GM13977 (cell line): ENCODE measurements around the gene AEN.

Source experiments
- DNase-seq: peaks from one replicate; pipeline ENCODE4 v3.0.0; 2012; ENCODE audit warnings: low spot score
- in situ Hi-C: fragments of 300-500 bp; cut with MboI; formaldehyde crosslinking; loops from one replicate; pipeline ENCODE4 v1.12.0; 2022; ENCODE audit warnings: low sequenced_read_pairs, low pct_unique_long_range_greater_than_20kb, mixed read lengths, inconsistent platforms; ENCODE audit not compliant: unreplicated experiment
- TF ChIP-seq, protein P1 (sequence below): IDR thresholded peaks from 2 replicates; pipeline ENCODE4 v1.5.1; 2012; ENCODE audit warnings: mild to moderate bottlenecking, control low read depth; ENCODE audit not compliant: insufficient read depth; ENCODE audit errors: extremely low read depth, missing control alignments

The AEN gene

DNA sequence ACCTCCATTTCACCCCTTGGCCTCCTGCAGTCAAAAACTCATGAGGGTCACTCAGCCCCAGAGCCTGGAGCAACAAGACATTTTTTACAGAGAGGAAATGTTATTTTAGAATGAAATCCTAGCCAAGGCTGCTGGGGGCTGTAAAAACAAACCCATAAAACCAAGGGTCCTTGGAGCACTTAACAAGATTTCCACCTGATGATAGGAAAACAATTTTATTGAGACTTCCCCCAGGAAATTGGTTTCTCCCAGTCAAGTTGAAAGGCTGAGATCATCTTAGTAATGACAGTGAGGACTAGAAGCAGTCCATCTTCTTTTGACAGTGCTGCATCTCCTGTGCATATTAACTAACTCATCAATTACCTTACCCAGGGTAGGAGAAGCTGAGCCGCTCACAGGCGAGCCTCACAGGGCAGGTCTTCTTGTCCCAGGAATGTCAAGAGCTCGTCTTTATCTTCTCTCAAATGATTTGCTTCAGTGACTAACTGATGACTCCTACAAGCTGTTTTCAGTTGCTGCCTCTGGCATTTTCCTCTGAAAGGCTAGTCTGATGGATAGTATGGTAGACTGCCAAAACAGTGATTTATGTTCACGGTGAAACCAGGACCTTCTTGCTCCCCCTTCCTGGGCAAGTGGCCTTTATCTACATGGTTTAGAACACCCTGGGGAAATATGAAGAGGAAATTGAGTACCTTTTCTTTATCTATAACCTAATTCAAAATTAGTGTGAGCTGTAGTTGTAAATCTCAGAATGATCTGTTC lies 34.6 kb upstream of the AEN start:
- in situ Hi-C loops: no loop called here
- no peak for DNase-seq
- TF ChIP-seq, protein P1, sequence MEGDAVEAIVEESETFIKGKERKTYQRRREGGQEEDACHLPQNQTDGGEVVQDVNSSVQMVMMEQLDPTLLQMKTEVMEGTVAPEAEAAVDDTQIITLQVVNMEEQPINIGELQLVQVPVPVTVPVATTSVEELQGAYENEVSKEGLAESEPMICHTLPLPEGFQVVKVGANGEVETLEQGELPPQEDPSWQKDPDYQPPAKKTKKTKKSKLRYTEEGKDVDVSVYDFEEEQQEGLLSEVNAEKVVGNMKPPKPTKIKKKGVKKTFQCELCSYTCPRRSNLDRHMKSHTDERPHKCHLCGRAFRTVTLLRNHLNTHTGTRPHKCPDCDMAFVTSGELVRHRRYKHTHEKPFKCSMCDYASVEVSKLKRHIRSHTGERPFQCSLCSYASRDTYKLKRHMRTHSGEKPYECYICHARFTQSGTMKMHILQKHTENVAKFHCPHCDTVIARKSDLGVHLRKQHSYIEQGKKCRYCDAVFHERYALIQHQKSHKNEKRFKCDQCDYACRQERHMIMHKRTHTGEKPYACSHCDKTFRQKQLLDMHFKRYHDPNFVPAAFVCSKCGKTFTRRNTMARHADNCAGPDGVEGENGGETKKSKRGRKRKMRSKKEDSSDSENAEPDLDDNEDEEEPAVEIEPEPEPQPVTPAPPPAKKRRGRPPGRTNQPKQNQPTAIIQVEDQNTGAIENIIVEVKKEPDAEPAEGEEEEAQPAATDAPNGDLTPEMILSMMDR: no peak

GRCh38 chr15:88590759-88591158 lies 30.4 kb upstream of the AEN start:
- no peak for DNase-seq
- TF ChIP-seq, protein P1: no peak
- in situ Hi-C loops: no loop called here

DNA sequence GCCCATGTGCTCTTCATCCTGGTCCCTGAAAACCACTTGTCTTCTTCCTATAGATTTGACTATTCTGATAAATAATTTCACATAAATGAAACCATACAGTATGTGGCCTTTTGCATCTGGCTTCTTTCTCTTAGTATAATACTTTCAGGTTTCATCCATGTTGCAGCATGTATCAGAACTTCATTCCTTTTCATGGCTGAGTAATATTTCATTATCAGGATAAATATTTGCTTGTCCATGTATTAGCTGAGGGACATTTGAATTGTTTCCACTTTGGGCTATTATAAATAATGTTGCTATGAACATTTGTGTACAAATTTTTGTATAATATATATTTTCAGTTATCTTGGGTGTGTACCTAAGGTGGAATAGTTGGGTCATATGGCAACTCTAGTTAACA lies 29.8 kb upstream of the AEN start:
- in situ Hi-C loops: no loop called here
- TF ChIP-seq, protein P1: no peak
- no peak for DNase-seq

GRCh38 chr15:88603885-88604284 lies 17.3 kb upstream of the AEN start:
- TF ChIP-seq, protein P1: no peak
- no peak for DNase-seq
- in situ Hi-C loops: no loop called here

DNA sequence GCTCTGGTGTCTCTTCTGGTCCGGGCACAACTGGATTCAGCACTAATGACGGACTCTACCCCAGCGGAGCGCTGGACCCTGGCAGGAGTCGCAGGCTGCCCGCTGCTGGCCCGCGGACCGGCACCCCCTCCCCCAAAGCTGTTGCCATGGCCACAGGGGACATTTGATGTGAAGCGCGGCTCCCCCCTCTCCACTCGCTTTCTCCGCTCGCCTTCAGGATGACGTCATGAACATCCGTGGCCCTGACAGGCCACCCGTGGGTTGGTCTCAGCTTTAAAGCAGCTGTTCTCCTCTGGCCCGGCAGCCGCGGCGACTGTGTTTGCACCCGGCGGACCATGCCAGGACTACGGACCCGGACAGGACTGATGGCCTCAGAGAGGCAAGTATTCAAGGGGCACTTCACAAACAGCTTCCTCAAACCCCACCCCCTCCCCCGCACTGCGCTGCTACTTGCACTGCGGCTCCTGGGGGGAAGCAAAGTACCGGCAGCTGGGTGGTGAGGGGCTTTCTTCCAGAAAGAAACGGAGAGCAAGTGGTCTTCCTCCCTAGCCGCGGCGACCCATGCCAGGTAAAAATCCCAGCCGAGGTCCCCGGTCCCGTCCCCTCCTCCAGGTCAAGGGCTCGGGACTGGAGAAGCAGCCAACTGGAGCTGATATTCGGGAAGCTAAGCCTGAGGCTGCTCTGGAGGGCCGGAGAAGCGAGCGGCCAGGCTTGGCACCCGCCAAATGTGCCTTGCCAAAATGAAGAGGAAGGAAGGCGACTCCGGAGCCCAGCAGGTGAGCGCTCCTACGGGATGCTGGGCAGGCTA lies 16.6 kb upstream of the AEN start:
- in situ Hi-C loops: no loop called here
- DNase-seq: no peak
- TF ChIP-seq, protein P1: no peak

DNA sequence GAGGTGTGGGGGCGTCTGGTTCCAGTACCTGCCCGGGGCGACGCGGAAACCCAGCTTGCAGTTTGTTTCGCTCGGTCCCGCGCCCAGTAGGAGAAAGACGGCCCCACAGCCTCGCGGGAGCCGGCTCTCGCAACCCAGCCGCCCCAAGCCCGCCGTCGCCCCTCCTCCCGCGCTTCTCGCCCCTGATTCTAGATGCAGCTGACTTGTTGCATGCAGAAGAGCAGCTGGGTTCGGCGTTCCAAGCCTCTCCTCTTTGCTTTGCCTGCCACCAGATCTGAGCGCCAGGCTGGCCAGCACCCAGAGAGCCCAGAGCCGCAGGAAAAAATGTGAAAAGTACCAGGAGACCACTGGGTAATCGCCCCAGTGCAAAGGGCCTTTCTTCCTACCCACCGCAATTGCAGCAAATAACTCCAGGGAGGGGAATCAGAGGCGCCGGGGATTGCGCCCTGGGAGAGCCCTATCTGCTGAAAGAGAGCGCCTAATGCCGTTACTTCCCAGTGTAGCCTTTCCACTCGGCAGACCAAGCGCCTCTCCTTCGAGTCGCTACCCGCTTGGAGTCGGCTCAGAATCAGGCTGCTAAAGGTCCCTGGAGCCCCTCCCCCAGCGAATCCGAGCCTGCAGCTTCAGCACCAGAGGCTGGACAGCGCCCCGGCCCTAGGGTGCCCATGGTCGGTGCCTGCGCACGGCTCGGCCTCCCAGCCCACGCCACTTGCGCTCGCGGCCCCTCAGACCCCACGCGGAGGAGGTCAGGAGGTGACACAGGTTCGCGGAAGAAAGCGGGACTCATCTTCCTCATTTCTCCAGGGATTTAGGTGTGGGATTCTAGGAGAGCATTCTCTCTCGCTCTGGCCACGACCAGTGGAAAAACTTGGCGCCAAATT lies 15.7 kb upstream of the AEN start:
- in situ Hi-C loops: no loop called here
- TF ChIP-seq, protein P1: no peak
- peak; percentile 57 for DNase-seq
